HepG2 (cell line): Measurements from ENCODE around the gene PLD3. TPM values are rescaled to one million over a fixed set of nuclear protein-coding genes. Genes with fewer than 3 reads are reported as not detected.
A peak's percentile ranks its signal among the peaks of the same experiment; 100 is the strongest.

ENCODE experiments used
- FUBP1 ChIP-seq: sonication (generic); formaldehyde crosslinking; IDR thresholded peaks from 2 replicates; pipeline ENCODE4 v1.5.1; 2020; ENCODE audit warnings: missing genetic modification reagents, mild to moderate bottlenecking, borderline replicate concordance
- GABPA ChIP-seq, 2 experiments: IDR thresholded peaks; 2 replicates each; pipeline ENCODE4 v1.6.1; 2011 to 2016; ENCODE audit warnings: low read depth in 2 of 2, low read length in 1 of 2, missing biosample characterization in 1 of 2, missing genetic modification characterization in 1 of 2
- GATAD1 ChIP-seq: IDR thresholded peaks from 2 replicates; pipeline ENCODE4 v1.6.1; 2016; ENCODE audit warnings: missing genetic modification reagents, missing compliant biosample characterization
- KDM2A ChIP-seq: sonication (generic); formaldehyde crosslinking; IDR thresholded peaks from 2 replicates; pipeline ENCODE4 v1.4.0; 2020; ENCODE audit warnings: low read depth, missing genetic modification reagents, borderline replicate concordance
- MATR3 ChIP-seq: sonication (generic); formaldehyde crosslinking; IDR thresholded peaks from 2 replicates; pipeline ENCODE4 v1.4.0; 2020; ENCODE audit warnings: missing genetic modification reagents
- NR0B2 ChIP-seq: sonication (generic); formaldehyde crosslinking; IDR thresholded peaks from 2 replicates; pipeline ENCODE4 v1.4.0; 2020; ENCODE audit warnings: mild to moderate bottlenecking, missing genetic modification reagents
- NR2C2 ChIP-seq: sonication (generic); formaldehyde crosslinking; IDR thresholded peaks from 2 replicates; pipeline ENCODE4 v1.4.0; 2020; ENCODE audit warnings: missing genetic modification reagents, mild to moderate bottlenecking, moderate library complexity, borderline replicate concordance
- RXRA ChIP-seq: sonication (generic); formaldehyde crosslinking; IDR thresholded peaks from 2 replicates; pipeline ENCODE4 v1.5.1; 2020; ENCODE audit warnings: missing genetic modification reagents
- SOX6 ChIP-seq, 2 experiments: fragments of 450-650 bp in 1 of 2; sonication (generic) in 1 of 2; formaldehyde crosslinking in 1 of 2; IDR thresholded peaks; 2 replicates each; pipeline versions ENCODE4 v1.4.0 to v1.6.1; 2017 to 2020; ENCODE audit warnings: antibody characterized with exemption in 1 of 2, mild to moderate bottlenecking in 1 of 2, missing genetic modification reagents in 1 of 2
- TBX3 ChIP-seq: fragments of 450-650 bp; IDR thresholded peaks from 2 replicates; pipeline ENCODE4 v1.6.1; 2017; ENCODE audit warnings: antibody characterized with exemption, mild to moderate bottlenecking, inconsistent platforms, borderline replicate concordance
- THAP7 ChIP-seq: sonication (generic); formaldehyde crosslinking; IDR thresholded peaks from 2 replicates; pipeline ENCODE4 v1.8.1; 2023; ENCODE audit warnings: mild to moderate bottlenecking, missing genetic modification reagents
- ZFYVE20 ChIP-seq: sonication (generic); formaldehyde crosslinking; IDR thresholded peaks from 2 replicates; pipeline ENCODE4 v1.8.0; 2023; ENCODE audit warnings: low read depth, mild to moderate bottlenecking, moderate library complexity, missing genetic modification reagents, borderline replicate concordance
- ZNF276 ChIP-seq: sonication (generic); formaldehyde crosslinking; IDR thresholded peaks from 2 replicates; pipeline ENCODE4 v1.4.0; 2020; ENCODE audit warnings: mild to moderate bottlenecking, low read depth, missing genetic modification reagents
- ZNF451 ChIP-seq: sonication (generic); formaldehyde crosslinking; IDR thresholded peaks from 2 replicates; pipeline ENCODE4 v1.5.0; 2020; ENCODE audit warnings: mild to moderate bottlenecking, missing genetic modification reagents
- ZNF512B ChIP-seq: sonication (generic); formaldehyde crosslinking; IDR thresholded peaks from 2 replicates; pipeline ENCODE4 v1.5.1; 2020; ENCODE audit warnings: missing genetic modification reagents, mild to moderate bottlenecking, borderline replicate concordance
- ZSCAN31 ChIP-seq: sonication (generic); formaldehyde crosslinking; IDR thresholded peaks from 2 replicates; pipeline ENCODE4 v1.5.0; 2020; ENCODE audit warnings: low read depth, mild to moderate bottlenecking, missing genetic modification reagents
- polyA plus RNA-seq, 8 experiments: library from polyadenylated mRNA; depleted of rRNA in 3 of 8; stranded (reverse) in 7 of 8; unstranded in 1 of 8; fragments of >200 nt; fragmentation: Illumina TruSeq in 4 of 8; extraction: Trizol in 4 of 8; gene quantifications; 2 replicates each; pipeline versions ENCODE4 v1.2.1 to v1.2.3, GENCODE V29; 2011 to 2016; ENCODE audit warnings: low read depth in 4 of 8, missing spikeins in 1 of 8, mixed read lengths in 1 of 8; ENCODE audit not compliant: insufficient read depth in 1 of 8
- total RNA-seq, 5 experiments: library from RNA; depleted of rRNA; stranded (reverse); fragments of >200 nt; fragmentation: Illumina TruSeq; extraction: Trizol; gene quantifications; 2 replicates each; pipeline ENCODE4 v1.2.3, GENCODE V29; 2016; ENCODE audit warnings: low read depth in 1 of 5

The PLD3 gene
- total and polyA plus RNA-seq, 2 of the 13 experiments (the other 11 are each of a cell fraction or from before 2014, with no cell fraction given) = 45.7 to 164 TPM

- TF ChIP-seq ZNF276 (CRISPR knock-in tag) = 0 out of 2 replicates have a peak, but pooled peaks have one; percentile 22
- no peak for TF ChIP-seq NR0B2
- peak; percentile 62 for TF ChIP-seq RXRA (CRISPR knock-in tag)
- TF ChIP-seq SOX6 (IDR thresholded peaks at IDR 0.05) = no peak
- TF ChIP-seq SOX6 (CRISPR knock-in tag; IDR thresholded peaks at IDR 0.05) = peak; percentile 63
- peak; percentile 84 for TF ChIP-seq TBX3
- TF ChIP-seq KDM2A = peak; percentile 80
- 0 out of 2 replicates have a peak, but pooled peaks have one; percentile 66 for TF ChIP-seq ZSCAN31
- no peak; the same call in 1 of the 2 replicates for TF ChIP-seq FUBP1 (CRISPR knock-in tag)
- TF ChIP-seq ZNF512B (CRISPR knock-in tag) = no peak
- 0 out of 2 replicates have a peak, but pooled peaks have one; percentile 24 for TF ChIP-seq THAP7
- TF ChIP-seq ZFYVE20 (CRISPR knock-in tag) = no peak
- peak; percentile 93 for TF ChIP-seq GATAD1 (CRISPR knock-in tag)
- peak; percentile 98 for TF ChIP-seq GABPA (IDR thresholded peaks at IDR 0.05; ENCODE audit: low read depth, low read length)
- TF ChIP-seq GABPA (CRISPR knock-in tag; IDR thresholded peaks at IDR 0.05; ENCODE audit: low read depth) = peak; percentile 95
- TF ChIP-seq ZNF451 (CRISPR knock-in tag) = peak; percentile 24; the same call in 1 of the 2 replicates
- no peak for TF ChIP-seq MATR3 (CRISPR knock-in tag)
- peak; percentile 98 for TF ChIP-seq NR2C2
Observed at GRCh38 chr19:40348125-40348913, at the start of gene PLD3, which contains the start of gene C19orf47 (continued).
